ENCODE results near the gene NECTIN4. TPM values are rescaled to one million over a fixed set of nuclear protein-coding genes. Genes with fewer than 3 reads are reported as not detected.
A peak's percentile ranks its signal among the peaks of the same experiment; 100 is the strongest.

Gene NECTIN4
- total and polyA plus RNA-seq, 2 of the 13 experiments (the other 11 are each of a cell fraction or from before 2014, with no cell fraction given), result 5.9 to 12.4 TPM

DNA sequence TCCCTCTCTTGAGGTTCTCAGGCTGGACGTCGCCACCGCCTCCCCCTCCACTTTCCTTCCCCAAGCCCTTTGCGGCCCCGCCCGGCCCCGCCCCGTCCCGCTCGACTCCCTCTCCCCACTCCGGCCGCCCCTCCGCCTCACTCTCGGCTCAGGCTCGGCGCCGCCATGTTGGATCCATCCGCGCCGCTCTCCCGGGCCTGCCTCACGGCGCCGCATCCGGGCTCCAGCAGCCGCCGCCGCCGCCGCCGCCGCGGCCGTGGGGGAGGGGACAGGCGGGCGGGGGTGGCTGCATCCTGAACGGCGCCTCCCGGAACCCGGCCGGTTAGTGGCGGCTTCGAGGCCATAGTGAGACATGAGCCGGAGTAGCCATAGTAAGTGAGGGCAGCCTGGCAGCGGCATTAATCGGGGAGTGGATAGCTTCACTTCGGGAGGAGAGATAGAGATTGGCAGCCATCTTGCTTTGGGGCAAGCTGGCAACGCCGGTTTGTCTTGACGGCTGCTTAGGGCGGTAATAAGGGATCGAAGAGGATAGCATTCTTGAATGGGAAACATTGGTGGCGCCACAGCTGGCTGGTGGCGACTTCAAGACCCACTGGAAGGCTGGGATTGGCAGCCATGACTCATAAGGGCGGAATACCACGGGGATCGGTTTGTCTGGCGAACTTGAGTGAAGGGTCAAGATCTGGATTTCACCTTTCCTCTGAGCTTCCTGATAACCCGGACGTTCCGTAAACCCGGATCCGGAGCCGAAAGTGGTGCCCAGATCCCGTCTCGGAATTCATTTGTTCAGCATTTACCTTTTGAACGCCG is 43.3 kb upstream of the NECTIN4 start, which contains the start of gene DEDD (continued):
- TF ChIP-seq ZNF383 (CRISPR knock-in tag; IDR thresholded peaks at IDR 0.05; ENCODE audit: borderline replicate concordance) (no peak), SMAD3 (CRISPR knock-in tag; IDR thresholded peaks at IDR 0.05) (no peak), PAF1 (CRISPR knock-in tag; IDR thresholded peaks at IDR 0.05) (no peak), ARNT2 (CRISPR knock-in tag; IDR thresholded peaks at IDR 0.05; ENCODE audit: low read depth) (no peak), ZMYM2 (CRISPR knock-in tag; IDR thresholded peaks at IDR 0.05) (no peak), PHF5A (CRISPR knock-in tag; IDR thresholded peaks at IDR 0.05; ENCODE audit: low read depth, unreplicated experiment) (no peak), FOSL1 (CRISPR knock-in tag; IDR thresholded peaks at IDR 0.05; ENCODE audit: borderline replicate concordance) (peak; percentile 31; the same call in 1 of the 2 replicates), STAT5B (CRISPR knock-in tag; IDR thresholded peaks at IDR 0.05) (no peak), TMF1 (CRISPR knock-in tag; IDR thresholded peaks at IDR 0.05; ENCODE audit: low read depth) (0 out of 2 replicates have a peak, but pooled peaks have one; percentile 30), AHR (CRISPR knock-in tag; IDR thresholded peaks at IDR 0.05) (no peak), ZKSCAN8 (CRISPR knock-in tag; IDR thresholded peaks at IDR 0.05; ENCODE audit: borderline replicate concordance) (no peak), ZNF709 (CRISPR knock-in tag; IDR thresholded peaks at IDR 0.05) (no peak), STAG1 (CRISPR knock-in tag; IDR thresholded peaks at IDR 0.05) (no peak), FLYWCH1 (CRISPR knock-in tag; IDR thresholded peaks at IDR 0.05) (no peak), ZNF225 (CRISPR knock-in tag; IDR thresholded peaks at IDR 0.05) (no peak), ZNF737 (CRISPR knock-in tag; IDR thresholded peaks at IDR 0.05; ENCODE audit: borderline replicate concordance) (no peak), HHEX (CRISPR knock-in tag; IDR thresholded peaks at IDR 0.05) (no peak), ZFY (CRISPR knock-in tag; IDR thresholded peaks at IDR 0.05) (peak; percentile 85), ZNF10 (CRISPR knock-in tag; IDR thresholded peaks at IDR 0.05; ENCODE audit: borderline replicate concordance, low read depth) (no peak), ZNF780A (CRISPR knock-in tag; IDR thresholded peaks at IDR 0.05) (no peak), MTF2 (CRISPR knock-in tag; IDR thresholded peaks at IDR 0.05; ENCODE audit: borderline replicate concordance) (0 out of 2 replicates have a peak, but pooled peaks have one; percentile 39), ZFP36 (IDR thresholded peaks at IDR 0.05; ENCODE audit: borderline replicate concordance, low read depth, low read length, partially characterized antibody) (no peak), SMARCC2 (IDR thresholded peaks at IDR 0.05) (no peak), JUN (CRISPR knock-in tag; IDR thresholded peaks at IDR 0.05) (no peak), ZNF703 (CRISPR knock-in tag; IDR thresholded peaks at IDR 0.05; ENCODE audit: borderline replicate concordance) (no peak), KMT2B (CRISPR knock-in tag; IDR thresholded peaks at IDR 0.05) (no peak)
- TF ChIP-seq, protein P1, sequence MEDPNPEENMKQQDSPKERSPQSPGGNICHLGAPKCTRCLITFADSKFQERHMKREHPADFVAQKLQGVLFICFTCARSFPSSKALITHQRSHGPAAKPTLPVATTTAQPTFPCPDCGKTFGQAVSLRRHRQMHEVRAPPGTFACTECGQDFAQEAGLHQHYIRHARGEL (CRISPR knock-in tag; IDR thresholded peaks at IDR 0.05), result no peak
- TF ChIP-seq, protein P2, sequence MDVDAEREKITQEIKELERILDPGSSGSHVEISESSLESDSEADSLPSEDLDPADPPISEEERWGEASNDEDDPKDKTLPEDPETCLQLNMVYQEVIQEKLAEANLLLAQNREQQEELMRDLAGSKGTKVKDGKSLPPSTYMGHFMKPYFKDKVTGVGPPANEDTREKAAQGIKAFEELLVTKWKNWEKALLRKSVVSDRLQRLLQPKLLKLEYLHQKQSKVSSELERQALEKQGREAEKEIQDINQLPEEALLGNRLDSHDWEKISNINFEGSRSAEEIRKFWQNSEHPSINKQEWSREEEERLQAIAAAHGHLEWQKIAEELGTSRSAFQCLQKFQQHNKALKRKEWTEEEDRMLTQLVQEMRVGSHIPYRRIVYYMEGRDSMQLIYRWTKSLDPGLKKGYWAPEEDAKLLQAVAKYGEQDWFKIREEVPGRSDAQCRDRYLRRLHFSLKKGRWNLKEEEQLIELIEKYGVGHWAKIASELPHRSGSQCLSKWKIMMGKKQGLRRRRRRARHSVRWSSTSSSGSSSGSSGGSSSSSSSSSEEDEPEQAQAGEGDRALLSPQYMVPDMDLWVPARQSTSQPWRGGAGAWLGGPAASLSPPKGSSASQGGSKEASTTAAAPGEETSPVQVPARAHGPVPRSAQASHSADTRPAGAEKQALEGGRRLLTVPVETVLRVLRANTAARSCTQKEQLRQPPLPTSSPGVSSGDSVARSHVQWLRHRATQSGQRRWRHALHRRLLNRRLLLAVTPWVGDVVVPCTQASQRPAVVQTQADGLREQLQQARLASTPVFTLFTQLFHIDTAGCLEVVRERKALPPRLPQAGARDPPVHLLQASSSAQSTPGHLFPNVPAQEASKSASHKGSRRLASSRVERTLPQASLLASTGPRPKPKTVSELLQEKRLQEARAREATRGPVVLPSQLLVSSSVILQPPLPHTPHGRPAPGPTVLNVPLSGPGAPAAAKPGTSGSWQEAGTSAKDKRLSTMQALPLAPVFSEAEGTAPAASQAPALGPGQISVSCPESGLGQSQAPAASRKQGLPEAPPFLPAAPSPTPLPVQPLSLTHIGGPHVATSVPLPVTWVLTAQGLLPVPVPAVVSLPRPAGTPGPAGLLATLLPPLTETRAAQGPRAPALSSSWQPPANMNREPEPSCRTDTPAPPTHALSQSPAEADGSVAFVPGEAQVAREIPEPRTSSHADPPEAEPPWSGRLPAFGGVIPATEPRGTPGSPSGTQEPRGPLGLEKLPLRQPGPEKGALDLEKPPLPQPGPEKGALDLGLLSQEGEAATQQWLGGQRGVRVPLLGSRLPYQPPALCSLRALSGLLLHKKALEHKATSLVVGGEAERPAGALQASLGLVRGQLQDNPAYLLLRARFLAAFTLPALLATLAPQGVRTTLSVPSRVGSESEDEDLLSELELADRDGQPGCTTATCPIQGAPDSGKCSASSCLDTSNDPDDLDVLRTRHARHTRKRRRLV (CRISPR knock-in tag; IDR thresholded peaks at IDR 0.05), result no peak

Measured in HepG2 (cell line).